HCT116 (cell line): ENCODE data around the gene GSTM1. TPM values are rescaled to one million over a fixed set of nuclear protein-coding genes. Genes with fewer than 3 reads are reported as not detected.

Source experiments
- ATAC-seq: fragments of 200-7000 bp; cut with Tn5 transposase; 2 replicates; pipeline ENCODE4 v1.9.1; 2020; ENCODE audit warnings: mild to moderate bottlenecking, moderate library complexity
- BruUV-seq: library from RNA; stranded (reverse); fragments of 400-500 nt; replicated peaks from 2 replicates; lab custom pipeline; 2021; lab: Mats Ljungman, UMichigan
- CTCF ChIA-PET: fragments of 300-600 bp; sonication (Branson Sonifier 250); formaldehyde crosslinking; loops from one replicate; lab custom pipeline; 2021; ENCODE audit warnings: antibody characterized with exemption; lab: Charles Lee
- POLR2A ChIA-PET: fragments of 300-600, 350-600 bp; sonication (Branson Sonifier 250); formaldehyde crosslinking; loops from one replicate; lab custom pipeline; 2021; ENCODE audit warnings: antibody characterized with exemption; lab: Charles Lee
- RAD21 ChIA-PET, 2 experiments: fragments of 300-600 bp; sonication (Branson Sonifier 250); formaldehyde crosslinking; loops; one replicate each; lab custom pipeline; 2023; ENCODE audit warnings: low total read pairs in 2 of 2; ENCODE audit not compliant: uncharacterized antibody in 2 of 2, unreplicated experiment in 2 of 2, low non-redundant PET in 1 of 2; lab: Charles Lee
- DNase-seq: peaks from one replicate; pipeline ENCODE4 v3.0.0-alpha.2; 2010; ENCODE audit warnings: low read depth, low spot score
- H2AFZ ChIP-seq: fragments of 200-600 bp; shearing (Covaris generic), sonication (generic); 2 replicates; pipeline ENCODE4 v1.6.1; 2017; ENCODE audit warnings: low read depth, mixed run types, mixed read lengths, antibody characterized with exemption, low read length; ENCODE audit not compliant: poor library complexity, severe bottlenecking
- H3K27ac ChIP-seq: 2 replicates; pipeline ENCODE4 v1.5.1; 2012; ENCODE audit warnings: low read depth, low read length
- H3K27me3 ChIP-seq: fragments of 200-600 bp; sonication (generic); 2 replicates; pipeline ENCODE4 v1.6.1; 2016; ENCODE audit warnings: mixed run types, low read length, mixed read lengths; ENCODE audit not compliant: insufficient read depth
- H3K36me3 ChIP-seq, 2 experiments: fragments of 200-500 bp in 1 of 2; fragments of 200-600 bp in 1 of 2; sonication (Bioruptor generic) in 1 of 2; sonication (generic) in 1 of 2; 2 replicates each; pipeline versions ENCODE4 v1.5.1 to v1.6.1; 2014 to 2016; ENCODE audit warnings: low read length in 2 of 2, inconsistent platforms in 1 of 2, mixed read lengths in 1 of 2, mixed run types in 1 of 2; ENCODE audit not compliant: insufficient read depth in 2 of 2, control insufficient read depth in 1 of 2
- H3K4me1 ChIP-seq, 2 experiments: fragments of 200-600 bp in 1 of 2; sonication (generic) in 1 of 2; 2 replicates each; pipeline versions ENCODE4 v1.5.1 to v1.6.1; 2012 to 2017; ENCODE audit warnings: low read length in 2 of 2, inconsistent platforms in 1 of 2, mild to moderate bottlenecking in 1 of 2, mixed read lengths in 1 of 2, mixed run types in 1 of 2, moderate library complexity in 1 of 2; ENCODE audit not compliant: insufficient read depth in 2 of 2, control insufficient read depth in 1 of 2
- H3K4me2 ChIP-seq: fragments of 200-600 bp; sonication (generic); 2 replicates; pipeline ENCODE4 v1.6.1; 2017; ENCODE audit warnings: mixed run types, low read length, mixed read lengths
- H3K4me3 ChIP-seq, 2 experiments: fragments of 200-600 bp in 1 of 2; sonication (generic) in 1 of 2; replicated peaks in 1 of 2; 2 replicates each; pipeline ENCODE4 v1.5.1; 2011 to 2016; ENCODE audit warnings: low read length in 2 of 2, control low read depth in 1 of 2, low read depth in 1 of 2, mild to moderate bottlenecking in 1 of 2, mixed read lengths in 1 of 2, mixed run types in 1 of 2
- H3K79me2 ChIP-seq: fragments of 200-600 bp; sonication (generic); 2 replicates; pipeline ENCODE4 v1.6.1; 2017; ENCODE audit warnings: mild to moderate bottlenecking, mixed run types, low read length, moderate library complexity, mixed read lengths; ENCODE audit not compliant: insufficient read depth
- H3K9ac ChIP-seq: fragments of 200-600 bp; sonication (generic); 2 replicates; pipeline ENCODE4 v1.6.1; 2016; ENCODE audit warnings: low read length, mixed read lengths
- H3K9me2 ChIP-seq: fragments of 200-600 bp; sonication (generic), shearing (Covaris generic); 2 replicates; pipeline ENCODE4 v1.6.1; 2017; ENCODE audit warnings: mixed run types, mild to moderate bottlenecking, moderate library complexity; ENCODE audit not compliant: insufficient read depth
- H3K9me3 ChIP-seq, 2 experiments: fragments of 200-500 bp in 1 of 2; fragments of 200-600 bp in 1 of 2; sonication (Bioruptor generic) in 1 of 2; sonication (generic) in 1 of 2; 2 replicates each; pipeline ENCODE4 v1.6.1; 2014 to 2017; ENCODE audit warnings: low read length in 2 of 2, mixed read lengths in 2 of 2, inconsistent platforms in 1 of 2, low read depth in 1 of 2, mild to moderate bottlenecking in 1 of 2, mixed run types in 1 of 2, moderate library complexity in 1 of 2; ENCODE audit not compliant: control insufficient read depth in 1 of 2, insufficient read depth in 1 of 2
- H4K20me1 ChIP-seq: fragments of 200-600 bp; sonication (generic), shearing (Covaris generic); 2 replicates; pipeline ENCODE4 v1.6.1; 2017; ENCODE audit warnings: mixed run types, mild to moderate bottlenecking, moderate library complexity; ENCODE audit not compliant: insufficient read depth
- CBX3 ChIP-seq: IDR thresholded peaks from 2 replicates; pipeline ENCODE4 v1.6.1; 2012; ENCODE audit warnings: low read depth
- EGR1 ChIP-seq: IDR thresholded peaks from 2 replicates; pipeline ENCODE4 v1.6.1; 2012; ENCODE audit warnings: low read depth
- EZH2 ChIP-seq: fragments of 200-600 bp; sonication (generic); IDR thresholded peaks from 2 replicates; pipeline ENCODE4 v1.6.1; 2017; ENCODE audit warnings: antibody characterized with exemption, mixed run types
- EZH2phosphoT487 ChIP-seq: fragments of 200-600 bp; IDR thresholded peaks from 2 replicates; pipeline ENCODE4 v1.6.1; 2018; ENCODE audit warnings: antibody characterized with exemption, borderline replicate concordance
- FOSL1 ChIP-seq: IDR thresholded peaks from 2 replicates; pipeline ENCODE4 v1.6.1; 2012; ENCODE audit warnings: low read depth
- JUND ChIP-seq: IDR thresholded peaks from 2 replicates; pipeline ENCODE4 v1.6.1; 2012
- MAX ChIP-seq: IDR thresholded peaks from 2 replicates; pipeline ENCODE4 v1.6.1; 2012
- POLR2AphosphoS5 ChIP-seq: IDR thresholded peaks from 2 replicates; pipeline ENCODE4 v1.6.1; 2011; ENCODE audit warnings: mild to moderate bottlenecking, low read depth, low read length, moderate library complexity
- RAD21 ChIP-seq: IDR thresholded peaks from 2 replicates; pipeline ENCODE4 v1.6.1; 2012; ENCODE audit warnings: low read depth, mild to moderate bottlenecking
- REST ChIP-seq: IDR thresholded peaks from 2 replicates; pipeline ENCODE4 v1.6.1; 2012; ENCODE audit warnings: low read depth
- SIN3A ChIP-seq: IDR thresholded peaks from 2 replicates; pipeline ENCODE4 v1.6.1; 2012; ENCODE audit warnings: low read depth
- SP1 ChIP-seq: IDR thresholded peaks from 2 replicates; pipeline ENCODE4 v1.6.1; 2012; ENCODE audit warnings: low read depth
- TCF7L2 ChIP-seq: IDR thresholded peaks from 2 replicates; pipeline ENCODE4 v1.7.0; 2011; ENCODE audit warnings: borderline replicate concordance, inconsistent platforms; ENCODE audit not compliant: insufficient read depth, insufficient read length; ENCODE audit errors: extremely low read depth
- YY1 ChIP-seq: IDR thresholded peaks from 2 replicates; pipeline ENCODE4 v1.6.1; 2011; ENCODE audit warnings: low read length, low read depth, moderate library complexity, mild to moderate bottlenecking; ENCODE audit not compliant: insufficient replicate concordance; ENCODE audit errors: extremely low read depth
- ZFX ChIP-seq: fragments of 450-650 bp; IDR thresholded peaks from 2 replicates; pipeline ENCODE4 v1.6.1; 2017
- ZNF274 ChIP-seq: fragments of 200-500 bp; sonication (Bioruptor generic); IDR thresholded peaks from 2 replicates; pipeline ENCODE4 v1.6.1; 2014; ENCODE audit warnings: mild to moderate bottlenecking, low read depth, low read length, inconsistent platforms
- intact Hi-C: fragments of 100-400 bp; cut with micrococcal nuclease; formaldehyde crosslinking; loops from 2 replicates; pipeline ENCODE4 v1.10.0; 2022
- total RNA-seq: library from RNA; stranded (reverse); gene quantifications from one replicate; pipeline ENCODE4 v1.2.1, GENCODE V29; 2021; ENCODE audit not compliant: unreplicated experiment
- TF ChIP-seq, protein P1 (sequence below), 3 experiments: fragments of 200-600 bp in 1 of 3; sonication (generic) in 1 of 3; IDR thresholded peaks in 2 of 3; conservative IDR thresholded peaks in 1 of 3; 2 replicates each; pipeline ENCODE4 v1.5.1; 2012 to 2017; ENCODE audit warnings: low read depth in 2 of 3, low read length in 2 of 3, antibody characterized with exemption in 1 of 3, borderline replicate concordance in 1 of 3, control low read depth in 1 of 3, mild to moderate bottlenecking in 1 of 3, mixed read lengths in 1 of 3, mixed run types in 1 of 3, moderate library complexity in 1 of 3; ENCODE audit not compliant: insufficient read depth in 1 of 3
- TF ChIP-seq, protein P2 (sequence below): IDR thresholded peaks from 2 replicates; pipeline ENCODE4 v1.6.1; 2012

The GSTM1 gene
- total RNA-seq, 1 experiment from 2014 or later, result not detected

GRCh38 chr1:109644670-109645069, 42.9 kb upstream of the GSTM1 start:
- BruUV-seq, result no TSS peak
- Histone ChIP-seq H2AFZ (no peak overlapping the region), H3K4me1 (peaks cover 2 to 20% of the 10 kb centered on the region in 2 experiments), H3K36me3 (no peaks in the 10 kb centered on the region), H4K20me1 (no peaks in the 10 kb centered on the region), H3K9me2 (no peaks in the 10 kb centered on the region), H3K9me3 (no peaks in the 10 kb centered on the region), H3K27me3 (no peaks in the 10 kb centered on the region), H3K27ac (no peak overlapping the region), H3K9ac (no peak overlapping the region), H3K4me2 (no peak overlapping the region), H3K4me3 (no peak overlapping the region), H3K79me2 (no peaks in the 10 kb centered on the region)
- intact Hi-C loops, result no loop called here
- POLR2A ChIA-PET, result no interaction called here
- ATAC-seq, result no peak
- CTCF ChIA-PET, result no interaction called here
- no peak for DNase-seq
- RAD21 ChIA-PET, result no interaction called here
- TF ChIP-seq FOSL1 (no peak), REST (no peak), POLR2AphosphoS5 (no peak), EZH2phosphoT487 (no peak), MAX (no peak), ZNF274 (no peak), SIN3A (no peak), YY1 (no peak), EZH2 (no peak), RAD21 (no peak), ZFX (no peak), JUND (no peak), TCF7L2 (no peak), CBX3 (no peak), EGR1 (no peak), SP1 (no peak)
- TF ChIP-seq, protein P1, sequence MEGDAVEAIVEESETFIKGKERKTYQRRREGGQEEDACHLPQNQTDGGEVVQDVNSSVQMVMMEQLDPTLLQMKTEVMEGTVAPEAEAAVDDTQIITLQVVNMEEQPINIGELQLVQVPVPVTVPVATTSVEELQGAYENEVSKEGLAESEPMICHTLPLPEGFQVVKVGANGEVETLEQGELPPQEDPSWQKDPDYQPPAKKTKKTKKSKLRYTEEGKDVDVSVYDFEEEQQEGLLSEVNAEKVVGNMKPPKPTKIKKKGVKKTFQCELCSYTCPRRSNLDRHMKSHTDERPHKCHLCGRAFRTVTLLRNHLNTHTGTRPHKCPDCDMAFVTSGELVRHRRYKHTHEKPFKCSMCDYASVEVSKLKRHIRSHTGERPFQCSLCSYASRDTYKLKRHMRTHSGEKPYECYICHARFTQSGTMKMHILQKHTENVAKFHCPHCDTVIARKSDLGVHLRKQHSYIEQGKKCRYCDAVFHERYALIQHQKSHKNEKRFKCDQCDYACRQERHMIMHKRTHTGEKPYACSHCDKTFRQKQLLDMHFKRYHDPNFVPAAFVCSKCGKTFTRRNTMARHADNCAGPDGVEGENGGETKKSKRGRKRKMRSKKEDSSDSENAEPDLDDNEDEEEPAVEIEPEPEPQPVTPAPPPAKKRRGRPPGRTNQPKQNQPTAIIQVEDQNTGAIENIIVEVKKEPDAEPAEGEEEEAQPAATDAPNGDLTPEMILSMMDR (IDR thresholded peaks at IDR 0.05 in 2 of 3, conservative IDR thresholded peaks at IDR 0.05 in 1 of 3; ENCODE audit: borderline replicate concordance in 1 of 3, insufficient read depth in 1 of 3, low read depth in 2 of 3, low read length in 2 of 3), result no peak
- TF ChIP-seq, protein P2, sequence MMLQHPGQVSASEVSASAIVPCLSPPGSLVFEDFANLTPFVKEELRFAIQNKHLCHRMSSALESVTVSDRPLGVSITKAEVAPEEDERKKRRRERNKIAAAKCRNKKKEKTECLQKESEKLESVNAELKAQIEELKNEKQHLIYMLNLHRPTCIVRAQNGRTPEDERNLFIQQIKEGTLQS, result no peak
